ENCODE results near the gene METTL17. TPM values are rescaled to one million over a fixed set of nuclear protein-coding genes. Genes with fewer than 3 reads are reported as not detected.

METTL17 gene
- total RNA-seq, 4 donors from 2014 or later = 39.8 to 57.4 (median 41.7) TPM

- Histone ChIP-seq H3K9me3 (no peaks in the 10 kb centered on the region), H3K27ac (replicated peaks in 1 of 4) (no peak overlapping the region), H3K4me1 (peaks cover 22 to 28% (median 27%) of the 10 kb centered on the region in 4 donors), H3K4me3 (no peak overlapping the region), H3K27me3 (no peaks in the 10 kb centered on the region), H3K36me3 (no peaks in the 10 kb centered on the region)
- 88% methylated on average over 7 of the region's 7 CpGs for WGBS
- no peak for DNase-seq (ENCODE audit: extremely low spot score)
- intact Hi-C loops (cut with DNase I) = no loop called here
- TF ChIP-seq CTCF (IDR thresholded peaks at IDR 0.05) = no peak
- no peak for TF ChIP-seq POLR2AphosphoS5 (IDR thresholded peaks at IDR 0.05)
- no peak for TF ChIP-seq EP300 (IDR thresholded peaks at IDR 0.05)
- no peak for TF ChIP-seq POLR2A (IDR thresholded peaks at IDR 0.05; ENCODE audit: low read depth)
Observed at GRCh38 chr14:21036751-21037150, 47.0 kb downstream of the METTL17 start.

- peaks cover 22 to 28% (median 27%) of the 10 kb centered on the region in 4 donors for H3K4me1 ChIP-seq
- H3K4me3 ChIP-seq = no peak overlapping the region
- H3K27me3 ChIP-seq = no peaks in the 10 kb centered on the region
- DNase-seq (ENCODE audit: extremely low spot score) = no peak
- WGBS = 93% methylated on average over 3 of the region's 3 CpGs
- no peak for TF ChIP-seq POLR2AphosphoS5 (IDR thresholded peaks at IDR 0.05)
- no peak for TF ChIP-seq POLR2A (IDR thresholded peaks at IDR 0.05; ENCODE audit: low read depth)
- TF ChIP-seq EP300 (IDR thresholded peaks at IDR 0.05) = no peak
- no peak for TF ChIP-seq CTCF (IDR thresholded peaks at IDR 0.05)
- no peaks in the 10 kb centered on the region for H3K36me3 ChIP-seq
- H3K9me3 ChIP-seq = no peaks in the 10 kb centered on the region
- H3K27ac ChIP-seq (replicated peaks in 1 of 4) = no peak overlapping the region
- intact Hi-C loops (cut with DNase I) = no loop called here
Observed at GRCh38 chr14:21037156-21037555, 47.4 kb downstream of the METTL17 start.

GRCh38 chr14:21038441-21039422 lies 49.0 kb downstream of the METTL17 start:
- intact Hi-C loops (cut with DNase I) = no loop called here
- no peaks in the 10 kb centered on the region for H3K36me3 ChIP-seq
- TF ChIP-seq POLR2AphosphoS5 (IDR thresholded peaks at IDR 0.05) (peak; percentile 74 to 85), EP300 (IDR thresholded peaks at IDR 0.05) (no peak)
- no peaks in the 10 kb centered on the region for H3K9me3 ChIP-seq
- H3K4me1 ChIP-seq = peaks cover 33 to 39% (median 38%) of the 10 kb centered on the region in 4 donors
- peak overlapping the region in 3 of 4 donors; percentile 4 to 24 (median 4) for H3K4me3 ChIP-seq
- H3K27me3 ChIP-seq = no peaks in the 10 kb centered on the region
- DNase-seq (ENCODE audit: extremely low spot score) = peak; percentile 94
- WGBS = 16% methylated on average over 10 of the region's 10 CpGs
- H3K27ac ChIP-seq (replicated peaks in 1 of 4) = peak overlapping the region; percentile 74 to 81 (median 77)

GRCh38 chr14:21039585-21040369 lies 50.0 kb downstream of the METTL17 start:
- intact Hi-C loops (cut with DNase I) = loop anchor here (1.0 to 10.0 kb wide), 2 partner anchors 25 to 185 kb away; no protein-coding TSS in a partner anchor
- Histone ChIP-seq H3K9me3 (no peaks in the 10 kb centered on the region), H3K27ac (replicated peaks in 1 of 4) (peak overlapping the region; percentile 74 to 81 (median 77)), H3K4me1 (peaks cover 44 to 48% (median 44%) of the 10 kb centered on the region in 4 donors), H3K27me3 (no peaks in the 10 kb centered on the region), H3K4me3 (peak overlapping the region in 2 of 4 donors; percentile 4 to 24), H3K36me3 (no peaks in the 10 kb centered on the region)
- 47% methylated on average over 8 of the region's 8 CpGs for WGBS
- TF ChIP-seq CTCF (IDR thresholded peaks at IDR 0.05) (peak; percentile 77 to 82 (median 81)), POLR2AphosphoS5 (IDR thresholded peaks at IDR 0.05) (peak in 1 of 2 donors; percentile 35), POLR2A (IDR thresholded peaks at IDR 0.05; ENCODE audit: low read depth) (no peak)
- no peak for DNase-seq (ENCODE audit: extremely low spot score)
